Measurements from ENCODE around the gene ZDHHC21. TPM values are rescaled to one million over a fixed set of nuclear protein-coding genes. Genes with fewer than 3 reads are reported as not detected.

Gene ZDHHC21, protein sequence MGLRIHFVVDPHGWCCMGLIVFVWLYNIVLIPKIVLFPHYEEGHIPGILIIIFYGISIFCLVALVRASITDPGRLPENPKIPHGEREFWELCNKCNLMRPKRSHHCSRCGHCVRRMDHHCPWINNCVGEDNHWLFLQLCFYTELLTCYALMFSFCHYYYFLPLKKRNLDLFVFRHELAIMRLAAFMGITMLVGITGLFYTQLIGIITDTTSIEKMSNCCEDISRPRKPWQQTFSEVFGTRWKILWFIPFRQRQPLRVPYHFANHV
- 27.4 TPM for polyA plus RNA-seq (ENCODE audit: insufficient read length)
- long read RNA-seq, donor 1, full-length matches to known transcripts = 4 of 4 reads
- long read RNA-seq, donor 1, partial matches to known transcripts = 0 of 4 reads
- long read RNA-seq, donor 1, other reads (novel, unspliced or antisense) = 0 of 4 reads
- long read RNA-seq, donor 2, full-length matches to known transcripts = 1 of 1 reads
- long read RNA-seq, donor 2, partial matches to known transcripts = 0 of 1 reads
- long read RNA-seq, donor 2, other reads (novel, unspliced or antisense) = 0 of 1 reads
- long read RNA-seq, donor 3, full-length matches to known transcripts = 4 of 4 reads
- long read RNA-seq, donor 3, partial matches to known transcripts = 0 of 4 reads
- long read RNA-seq, donor 3, other reads (novel, unspliced or antisense) = 0 of 4 reads
- long read RNA-seq, donor 4 = 0 reads
- long read RNA-seq, donor 5, full-length matches to known transcripts = 1 of 1 reads
- long read RNA-seq, donor 5, partial matches to known transcripts = 0 of 1 reads
- long read RNA-seq, donor 5, other reads (novel, unspliced or antisense) = 0 of 1 reads
- long read RNA-seq, donor 6, full-length matches to known transcripts = 1 of 1 reads
- long read RNA-seq, donor 6, partial matches to known transcripts = 0 of 1 reads
- long read RNA-seq, donor 6, other reads (novel, unspliced or antisense) = 0 of 1 reads
- long read RNA-seq, donor 7, full-length matches to known transcripts = 1 of 1 reads
- long read RNA-seq, donor 7, partial matches to known transcripts = 0 of 1 reads
- long read RNA-seq, donor 7, other reads (novel, unspliced or antisense) = 0 of 1 reads
- long read RNA-seq, donor 8 = 0 reads

DNA sequence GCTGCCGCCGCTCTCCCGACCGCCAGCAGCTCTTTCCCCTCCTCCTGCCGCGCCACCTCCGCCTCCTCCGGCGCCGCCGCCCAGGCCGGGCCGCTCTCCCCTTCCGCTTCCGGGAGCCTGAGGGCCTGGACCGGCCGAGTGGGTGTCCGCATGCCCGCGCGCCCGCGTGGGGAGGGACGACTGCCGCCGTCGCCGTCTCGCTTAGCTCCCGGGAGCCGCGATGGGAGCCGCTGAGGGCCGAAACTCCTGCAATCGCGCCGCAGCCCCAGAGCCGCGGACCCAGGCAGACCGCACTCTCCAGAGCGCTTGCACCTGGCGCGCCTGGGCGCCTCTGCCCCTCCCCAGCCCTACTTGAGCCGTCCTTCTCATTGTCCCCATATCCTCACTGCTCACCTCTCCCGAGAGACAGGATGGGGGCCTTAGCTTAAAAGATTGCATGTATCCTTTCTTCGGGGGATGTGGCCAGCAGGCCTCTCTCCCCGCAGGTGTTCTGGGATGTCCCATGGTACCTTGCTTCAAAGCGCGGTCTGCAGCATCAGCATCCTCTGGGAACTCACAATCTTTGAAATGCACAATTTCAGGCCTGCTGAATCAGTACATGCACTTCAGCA, at the start of gene ZDHHC21:
Gene ZDHHC21, minus strand, starts transcription at position 182 of the 611 bp plus-strand sequence. CDS start 19,092 bp downstream, outside the sequence.
- DNase-seq = peak; percentile 52

DNA sequence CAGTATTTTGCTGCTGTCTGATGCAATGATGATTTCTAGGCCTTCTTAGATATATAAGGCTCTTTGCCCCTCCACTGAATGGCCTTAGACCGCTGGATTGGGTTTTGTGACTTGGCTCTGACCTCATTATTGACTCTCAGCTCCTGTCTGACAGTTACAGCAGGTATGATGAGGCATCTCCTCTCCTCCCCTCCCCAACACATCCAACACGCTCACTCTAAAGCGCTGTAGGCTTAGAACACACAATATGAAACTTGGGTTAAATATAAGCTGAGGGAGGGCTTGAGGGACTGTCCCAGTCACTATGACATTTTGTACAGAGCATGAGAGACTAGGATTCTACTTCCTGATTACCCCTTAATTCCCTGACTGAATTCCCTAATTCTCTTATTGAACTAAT, 48.1 kb upstream of the ZDHHC21 start:
- no peak for DNase-seq

DNA sequence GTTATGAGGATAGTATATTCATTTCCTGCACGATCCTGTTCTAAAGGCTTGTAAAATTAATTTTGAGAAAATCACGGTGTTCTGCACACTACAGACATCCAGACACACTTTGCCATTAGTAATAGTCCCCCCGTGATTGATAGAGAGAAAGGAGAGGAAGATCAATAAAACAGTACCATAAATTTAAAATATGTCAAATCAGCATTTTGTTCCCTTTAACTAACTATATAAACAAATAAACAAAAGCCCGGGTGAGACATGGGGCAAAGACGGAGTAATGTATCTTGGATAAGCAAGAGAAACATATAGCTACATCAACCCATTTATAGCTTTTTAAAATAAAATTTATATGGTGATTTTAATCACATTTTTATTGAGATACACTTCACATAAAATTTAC, 39.9 kb upstream of the ZDHHC21 start:
- DNase-seq = no peak

DNA sequence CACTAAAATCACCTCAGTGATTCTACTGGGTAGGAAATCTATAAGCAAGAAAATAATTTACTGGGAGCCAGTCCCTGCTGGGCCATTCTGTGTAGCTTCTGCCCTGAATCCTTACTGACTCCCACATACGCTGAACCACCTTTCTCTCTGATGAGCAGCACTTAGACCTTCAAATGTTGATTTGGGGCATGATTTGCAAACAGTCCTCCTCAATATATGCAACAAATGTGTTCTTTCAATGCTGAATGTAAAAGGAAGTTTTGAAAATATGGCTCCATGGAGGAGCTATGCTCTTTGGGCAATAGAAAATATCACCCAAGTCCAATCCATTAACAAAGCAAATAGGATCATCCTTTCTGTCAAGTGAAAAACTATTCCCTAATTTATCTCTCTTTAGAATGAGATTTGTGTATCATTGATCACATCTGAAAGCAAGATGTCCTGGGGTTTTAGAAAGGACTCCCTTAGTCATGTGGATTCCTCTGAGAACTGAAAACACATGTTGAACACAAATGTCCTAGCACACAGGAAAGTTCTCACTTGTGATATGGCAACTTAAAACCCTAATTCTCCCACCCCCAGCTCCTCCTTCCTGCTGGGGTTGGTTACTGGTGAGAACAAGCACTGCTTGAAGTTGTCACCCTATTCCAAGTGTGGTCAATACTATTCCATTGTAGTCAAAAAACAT, 38.2 kb upstream of the ZDHHC21 start:
- no peak for DNase-seq

DNA sequence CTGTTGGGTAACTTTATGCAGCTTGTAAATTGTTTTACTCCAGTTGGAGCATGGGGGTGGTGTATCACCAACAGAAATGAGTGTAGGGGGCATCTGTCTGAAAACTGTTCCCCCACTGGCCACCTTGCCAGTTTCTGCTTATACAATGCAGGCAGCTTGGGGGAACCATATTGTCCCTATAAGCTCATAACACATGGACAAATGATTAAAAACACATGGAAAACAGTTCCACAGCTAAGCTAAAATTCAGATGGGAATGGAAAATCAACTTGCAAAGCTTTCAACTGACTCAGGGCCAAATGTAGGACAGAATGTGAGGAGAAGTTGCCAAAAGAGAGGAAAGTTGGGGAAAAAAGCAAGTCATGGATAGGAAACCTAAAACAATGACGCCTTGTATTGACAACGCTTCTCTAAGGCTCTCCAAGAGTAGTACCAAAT, 37.2 kb upstream of the ZDHHC21 start:
- DNase-seq = no peak

DNA sequence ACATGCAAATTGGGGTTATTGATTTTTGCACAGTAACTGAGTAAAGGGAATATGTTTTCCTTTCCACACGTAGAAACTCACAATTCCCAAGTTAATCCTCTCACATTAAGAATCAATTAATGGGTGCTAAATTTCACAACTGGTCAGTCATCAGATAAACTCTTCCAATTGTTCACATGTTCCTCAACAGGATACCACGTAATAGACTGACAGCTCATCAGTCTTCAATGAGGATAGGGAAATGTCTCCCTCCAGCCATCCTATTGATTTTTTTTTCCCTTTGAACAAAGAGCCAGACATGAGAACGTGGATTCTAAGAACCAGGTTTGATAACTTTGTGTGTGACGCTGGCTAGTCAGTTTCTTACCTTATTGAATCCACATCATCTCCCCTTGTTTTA, 30.1 kb upstream of the ZDHHC21 start:
- no peak for DNase-seq

DNA sequence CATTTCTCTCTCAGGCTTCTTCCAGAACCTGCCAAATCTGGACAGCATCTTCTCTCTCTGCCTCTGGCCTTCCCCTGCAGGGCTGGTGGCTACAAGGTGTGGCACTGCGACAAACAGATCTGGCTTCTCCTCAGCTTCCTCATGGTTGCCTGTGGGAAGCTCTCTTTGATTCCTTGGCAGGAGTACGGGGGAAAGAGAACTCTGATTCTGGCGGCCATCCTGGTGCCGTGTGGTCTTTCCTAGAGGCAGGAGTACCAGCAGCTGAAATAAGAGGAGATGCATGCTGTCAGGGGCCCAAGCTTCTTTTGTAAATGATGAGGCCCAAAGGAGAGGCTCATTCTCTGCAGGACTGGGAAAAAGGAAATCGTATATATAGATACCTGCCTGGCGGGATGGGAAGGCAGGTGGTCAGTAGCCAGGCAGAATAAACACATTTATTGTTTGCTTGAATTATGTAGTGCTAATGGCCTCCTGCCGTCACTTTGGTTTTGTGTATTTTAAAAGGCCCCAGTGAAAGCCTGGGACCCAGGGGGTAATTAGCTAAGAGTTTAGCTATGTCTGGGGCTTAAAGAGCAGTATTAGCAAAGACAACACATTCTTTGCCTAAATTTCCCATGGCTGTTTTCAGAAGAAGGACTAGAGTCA, 29.3 kb upstream of the ZDHHC21 start, which contains the start of gene CER1:
Gene CER1, minus strand, starts transcription at position 343 of the 645 bp plus-strand sequence. Its CDS starts 61 bp downstream, at position 282.
- no peak for DNase-seq

DNA sequence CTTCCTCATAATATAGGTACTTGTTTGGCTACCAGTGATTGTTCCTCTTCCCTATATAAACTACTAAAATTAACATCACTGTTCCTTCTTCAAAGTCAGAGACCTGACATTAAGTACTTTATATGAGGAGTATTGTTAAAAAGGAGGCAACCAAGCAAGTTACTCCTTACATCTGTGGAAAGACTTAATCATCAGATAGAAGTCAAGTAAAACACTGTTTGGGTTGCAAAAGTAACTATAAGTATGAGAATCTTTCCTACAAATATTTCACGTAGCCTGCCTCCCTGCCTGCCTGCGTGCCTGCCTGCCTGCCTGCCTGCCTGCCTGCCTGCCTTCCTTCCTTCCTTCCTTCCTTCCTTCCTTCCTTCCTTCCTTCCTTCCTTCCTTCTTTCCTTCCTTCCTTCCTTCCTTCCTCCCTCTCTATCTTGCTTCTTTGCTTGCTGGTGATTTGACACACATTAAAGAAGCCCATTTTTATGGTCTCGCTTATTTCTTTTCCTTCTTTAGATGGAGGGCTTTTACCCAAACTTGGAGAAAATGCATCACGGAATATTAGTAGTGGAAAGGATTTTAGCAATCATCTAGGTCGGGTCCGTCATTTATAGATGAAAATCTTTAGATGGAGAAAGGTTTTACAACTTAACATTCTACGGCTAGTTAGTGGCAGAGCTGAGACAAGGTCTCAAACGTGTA, 26.1 kb upstream of the ZDHHC21 start:
- DNase-seq = no peak

DNA sequence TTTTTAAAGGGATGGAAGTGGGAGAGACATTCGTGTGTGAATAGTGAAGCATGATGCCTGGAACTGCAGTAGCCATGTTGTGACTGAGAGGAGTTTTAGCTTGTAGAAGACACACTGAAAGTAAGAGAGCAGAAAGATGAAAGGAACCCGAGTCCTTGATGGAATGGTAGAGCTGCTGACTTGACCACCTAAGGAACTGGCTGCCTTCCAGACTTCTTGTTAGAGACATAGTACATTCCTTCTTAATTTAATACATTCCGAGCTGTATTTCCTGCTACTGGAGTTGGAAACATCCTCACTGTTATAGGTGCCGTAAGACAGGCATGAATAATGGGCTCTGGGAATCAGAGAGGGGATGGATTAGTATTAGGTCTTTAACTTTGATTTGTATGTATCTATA, 21.9 kb upstream of the ZDHHC21 start:
- DNase-seq = no peak

DNA sequence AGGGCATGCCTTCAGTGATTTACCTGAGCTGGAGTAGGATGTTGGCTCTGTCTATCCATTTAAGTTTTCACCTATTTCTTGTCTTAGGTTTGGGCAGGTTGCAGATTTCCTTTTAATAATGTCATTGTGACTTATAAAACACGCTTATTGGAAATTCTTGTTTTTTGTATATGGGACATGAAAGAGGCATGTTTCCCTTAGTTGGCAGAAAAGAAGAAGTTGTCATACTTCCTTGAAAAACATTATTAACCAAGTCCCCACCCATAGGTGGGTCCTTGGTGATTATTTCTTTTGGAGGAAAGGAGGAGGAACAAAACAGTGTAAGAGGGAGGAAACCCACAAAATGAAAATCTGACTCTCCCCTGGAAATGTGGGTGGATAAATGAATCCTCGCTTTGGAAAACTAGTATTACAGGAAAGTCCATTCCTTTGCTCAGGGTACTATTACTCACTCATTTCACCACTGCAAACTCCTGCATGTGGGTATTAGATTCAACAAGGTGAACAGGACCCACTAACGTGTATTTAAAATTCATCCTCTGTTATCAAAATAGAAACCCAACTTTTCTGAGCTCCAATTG, 20.0 kb upstream of the ZDHHC21 start:
- DNase-seq = no peak

DNA sequence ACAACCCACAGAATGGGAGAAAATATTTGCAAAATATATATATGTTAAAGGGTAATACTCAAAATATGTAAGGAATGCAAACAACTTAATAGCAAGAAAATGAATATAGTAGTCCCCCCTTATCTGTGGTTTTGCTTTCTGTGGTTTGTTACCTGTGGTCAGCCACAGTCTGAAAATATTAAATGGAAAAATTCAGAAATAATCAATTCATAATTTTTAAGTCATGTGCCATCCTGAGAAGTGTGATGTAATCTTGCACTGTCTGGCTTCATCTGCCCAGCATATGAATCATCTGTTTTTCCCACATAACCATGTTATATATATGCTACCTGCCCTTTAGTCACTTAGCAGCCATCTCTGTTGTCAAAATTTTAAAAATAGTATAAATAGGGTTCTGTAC, 17.6 kb upstream of the ZDHHC21 start:
- no peak for DNase-seq

DNA sequence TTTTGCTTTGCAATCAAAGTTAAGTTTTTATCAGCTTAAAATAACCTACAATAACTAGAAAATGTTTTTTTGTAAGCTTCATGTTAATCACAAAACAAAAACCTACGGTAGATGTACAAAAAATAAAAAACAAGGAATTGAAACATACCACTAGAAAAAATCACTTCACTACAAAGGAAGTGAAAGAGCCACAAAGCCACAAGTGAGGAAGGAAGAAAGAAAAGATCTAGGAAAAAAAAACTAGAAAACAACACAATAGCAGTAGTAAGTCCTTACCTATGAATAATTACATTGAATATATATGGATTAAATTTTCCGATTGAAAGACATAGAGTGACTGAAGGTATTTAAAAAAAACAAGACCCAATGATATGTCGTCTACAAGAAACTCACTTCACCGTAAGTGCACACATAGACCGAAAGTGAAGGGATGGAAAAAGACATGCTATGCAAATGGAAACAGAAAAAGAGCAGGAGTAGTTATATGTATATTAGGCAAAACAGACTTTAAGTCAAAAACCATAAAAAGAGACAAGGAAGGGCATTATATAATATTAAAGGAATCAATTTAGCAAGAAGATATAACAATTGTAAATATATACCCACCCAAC, 13.4 kb upstream of the ZDHHC21 start:
- no peak for DNase-seq

DNA sequence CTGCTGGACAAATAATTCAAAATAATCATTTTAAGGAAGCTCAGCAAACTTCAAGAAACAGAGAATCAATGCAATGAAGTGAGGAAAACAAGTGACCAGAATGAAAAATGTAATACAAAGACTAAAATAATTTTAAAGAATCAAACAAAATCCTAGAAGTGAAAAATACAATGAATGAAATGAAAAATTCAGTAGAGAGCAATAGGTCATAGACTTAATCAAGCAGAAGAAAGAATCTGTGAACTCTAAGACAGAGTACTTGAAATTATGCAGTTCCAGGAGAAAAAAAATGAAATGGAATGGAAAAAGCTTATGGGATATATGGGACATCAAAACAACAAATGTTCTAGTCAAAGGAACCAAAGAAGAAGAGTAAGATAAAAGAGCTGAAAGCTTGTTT, 11.8 kb upstream of the ZDHHC21 start:
- DNase-seq = no peak

DNA sequence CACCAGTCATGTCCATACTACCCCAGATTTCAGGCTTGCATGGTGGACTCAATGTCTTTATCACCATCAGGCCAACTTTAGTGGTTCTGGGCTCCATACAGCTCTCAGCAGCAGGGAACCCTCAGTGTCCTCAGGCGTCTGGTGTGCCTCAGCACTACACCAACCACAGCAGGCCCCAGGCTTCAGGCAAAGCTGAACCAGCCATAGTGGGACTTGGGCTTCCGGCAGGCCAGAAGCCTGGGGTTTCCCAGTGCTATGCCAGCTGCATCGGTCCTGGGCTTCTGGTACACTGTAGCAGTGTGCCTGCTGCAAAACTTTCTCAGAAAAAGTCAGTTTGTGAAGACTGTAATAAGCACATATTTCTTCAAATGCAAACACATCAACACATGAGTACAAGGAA, 11.0 kb upstream of the ZDHHC21 start:
- DNase-seq = no peak

DNA sequence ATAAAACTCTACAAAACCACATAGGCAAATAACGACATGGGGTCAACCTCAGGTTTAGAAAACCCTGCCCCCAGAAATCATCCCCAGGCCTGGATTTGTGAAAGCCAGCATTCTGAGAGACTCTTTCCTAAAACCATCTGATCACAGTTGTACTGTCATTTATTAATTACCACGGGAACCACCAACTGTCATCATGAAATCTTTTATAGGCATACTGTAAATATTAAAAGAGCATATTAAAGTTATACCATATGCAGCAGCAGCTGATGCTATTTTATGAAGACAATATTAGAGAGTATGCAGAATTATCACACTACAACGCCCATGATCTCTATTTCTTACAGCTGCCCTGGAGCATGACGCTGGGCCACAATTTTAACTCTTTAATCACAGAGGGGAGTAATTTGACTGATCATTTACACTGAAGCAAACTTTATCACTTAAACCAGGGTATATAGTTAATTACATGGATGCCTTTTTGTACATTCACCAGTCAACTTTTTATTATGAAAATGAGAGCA, 9.0 kb upstream of the ZDHHC21 start:
- no peak for DNase-seq

DNA sequence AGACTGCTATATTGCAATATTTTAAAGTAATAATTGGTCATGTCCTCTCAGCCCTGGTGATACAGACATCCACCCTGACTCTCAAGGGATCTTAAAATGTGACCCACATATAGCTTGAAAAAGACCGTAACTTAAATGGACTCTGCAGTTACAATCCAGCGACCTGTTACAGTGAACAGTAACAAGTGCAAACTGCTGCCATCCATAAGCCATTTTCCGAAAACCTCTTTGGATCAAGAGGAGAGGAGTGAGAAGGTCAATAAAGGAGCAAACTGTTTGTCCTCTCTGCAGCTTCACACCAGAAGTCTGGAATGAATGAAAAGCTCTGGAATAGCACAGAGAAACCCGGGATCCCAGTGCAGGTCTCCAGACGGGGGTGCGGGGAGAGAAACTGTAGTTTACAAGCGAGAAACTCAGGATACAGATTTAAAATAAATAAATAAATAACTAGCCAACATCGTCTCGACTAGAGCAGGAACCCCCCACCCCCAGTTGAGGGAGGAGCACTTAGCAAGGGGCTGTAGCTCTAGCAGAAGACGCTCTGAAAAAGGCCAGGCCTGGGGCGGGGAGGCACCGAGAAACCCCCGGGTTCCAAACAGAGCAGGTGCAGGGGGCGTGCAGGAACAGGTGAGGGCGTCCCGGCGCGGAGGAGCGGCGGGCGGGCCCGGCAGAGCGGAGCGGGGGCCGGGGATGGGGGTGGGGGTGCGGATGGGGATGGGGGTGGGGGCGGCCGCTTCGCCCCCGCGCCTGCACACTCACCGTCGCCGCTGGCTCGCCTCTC, 572 bp downstream of the ZDHHC21 start:
- peak; percentile 35 for DNase-seq

DNA sequence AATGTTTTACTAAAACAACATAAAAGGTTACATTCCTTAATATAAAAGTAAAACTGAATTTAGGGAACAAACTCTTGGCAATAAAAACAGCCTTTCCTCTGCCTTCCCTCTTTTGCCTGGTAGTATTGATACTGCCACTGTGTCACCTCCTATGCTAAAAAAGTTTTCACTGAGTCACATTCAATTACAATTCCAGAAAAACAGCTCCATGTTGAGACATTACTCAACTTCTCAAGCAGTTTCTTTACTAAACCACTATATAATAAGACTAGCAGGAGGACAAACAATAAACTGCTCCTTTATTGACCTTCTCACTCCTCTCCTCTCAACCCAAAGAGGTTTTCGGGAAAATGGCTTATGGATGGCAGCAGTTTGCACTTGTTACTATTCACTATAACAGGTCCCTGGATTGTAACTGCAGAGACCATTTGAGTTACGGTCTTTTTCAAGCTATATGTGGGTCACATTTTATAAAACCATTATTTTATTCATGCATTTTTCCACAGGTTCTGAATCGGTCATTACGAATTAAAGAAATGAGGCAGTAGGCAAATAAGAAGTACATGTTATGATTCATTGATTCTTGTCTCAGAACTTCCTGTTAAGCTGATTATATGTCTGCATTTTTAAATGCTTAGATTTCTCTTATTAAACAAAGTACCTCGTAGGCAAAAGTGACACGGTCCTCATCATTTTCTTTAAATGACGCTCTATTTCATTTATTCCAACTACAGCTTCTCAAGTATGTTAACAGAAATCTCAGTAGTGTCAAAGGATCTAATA, 2.1 kb downstream of the ZDHHC21 start:
- no peak for DNase-seq
